A172 (cell line): ENCODE results near the gene KCNMA1. TPM values are rescaled to one million over a fixed set of nuclear protein-coding genes. Genes with fewer than 3 reads are reported as not detected.
A peak's percentile ranks its signal among the peaks of the same experiment; 100 is the strongest.
"Not testable (repeated sequence)": the region's sequence is repeated elsewhere in the genome, so short reads cannot be mapped to it uniquely, and the experiment has no call there.

Experiments used
- DNase-seq: peaks from one replicate; pipeline ENCODE4 v3.0.0-alpha.2; 2015; ENCODE audit warnings: low spot score
- total RNA-seq: library from RNA; depleted of rRNA; stranded (reverse); fragments of >200 nt; shearing (Covaris generic); gene quantifications from 2 replicates; pipeline ENCODE4 v1.2.3, GENCODE V29; 2014

KCNMA1 gene
- total RNA-seq, 1 experiment from 2014 or later: 50.7 TPM

DNA sequence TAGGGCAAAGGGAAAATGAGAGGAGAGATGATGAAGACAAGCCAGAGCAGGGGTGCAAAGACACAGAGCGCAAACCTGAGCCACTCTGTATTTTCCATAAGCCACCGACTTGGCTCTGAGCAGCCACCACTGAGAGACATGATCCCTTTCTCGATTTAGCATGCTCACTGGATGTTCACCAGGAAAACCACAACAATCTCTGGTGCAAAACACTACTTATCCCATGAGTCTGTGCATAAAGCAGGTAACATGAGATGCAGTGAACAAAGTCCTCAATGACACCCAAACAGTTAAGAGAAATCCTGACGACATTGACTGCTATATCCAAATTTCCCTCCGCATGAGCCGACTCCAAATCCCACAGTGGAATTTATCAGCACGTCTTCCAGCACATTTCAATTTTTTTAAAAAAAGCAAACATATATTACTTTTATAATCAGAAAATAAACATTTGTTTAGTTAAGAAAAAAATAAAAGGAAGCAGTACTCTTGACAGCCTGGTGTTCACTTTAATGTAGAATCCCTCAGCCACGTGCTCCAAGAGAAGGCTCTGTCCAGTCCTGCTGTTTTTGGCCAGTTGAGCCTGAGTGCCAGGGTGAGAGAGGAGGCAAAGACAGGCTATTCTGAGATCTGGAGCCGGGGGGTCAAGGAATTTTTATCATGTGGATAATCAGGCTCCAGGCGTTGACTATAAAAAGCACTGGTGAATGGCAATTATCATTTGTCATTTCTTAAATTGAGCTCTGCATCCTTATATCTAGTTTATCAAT, 238.4 kb downstream of the KCNMA1 start:
- DNase-seq: no peak

DNA sequence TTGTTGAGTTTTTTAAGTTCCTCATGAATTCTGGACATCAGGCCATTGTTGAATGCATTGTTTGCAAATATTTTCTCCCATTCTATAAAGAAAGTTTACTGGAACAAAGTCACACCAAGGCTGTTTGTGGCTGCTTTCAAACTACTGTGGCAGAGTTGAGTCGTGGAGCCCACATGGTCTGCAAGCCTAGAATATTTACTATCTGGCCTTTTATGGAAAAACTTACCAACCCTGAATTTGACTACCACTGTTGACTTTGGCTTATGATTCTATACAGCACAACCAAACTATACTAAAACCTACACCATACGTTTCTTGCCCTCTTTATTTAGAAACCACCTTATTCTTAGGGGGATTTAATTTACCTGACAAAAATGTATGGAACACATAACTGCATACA, 239.1 kb downstream of the KCNMA1 start:
- no peak for DNase-seq

DNA sequence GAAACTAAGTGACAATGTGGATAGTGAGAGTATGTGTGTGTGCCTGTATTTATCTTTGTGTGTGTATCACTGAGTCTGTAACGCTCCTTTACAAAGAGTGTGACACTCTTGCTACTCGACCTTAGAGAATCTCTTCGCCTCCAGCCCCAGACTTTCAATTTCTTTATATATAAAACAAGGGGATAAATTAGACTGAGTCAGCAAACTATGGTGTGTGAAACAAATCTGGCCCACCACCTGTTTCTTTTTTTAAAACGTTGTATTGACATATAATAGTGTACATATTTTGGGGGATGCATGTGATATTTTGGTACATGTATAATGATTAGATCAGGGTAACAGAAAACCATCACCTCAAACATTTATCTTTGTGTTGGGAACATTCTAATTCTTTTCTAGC, 240.5 kb downstream of the KCNMA1 start:
- no peak for DNase-seq

DNA sequence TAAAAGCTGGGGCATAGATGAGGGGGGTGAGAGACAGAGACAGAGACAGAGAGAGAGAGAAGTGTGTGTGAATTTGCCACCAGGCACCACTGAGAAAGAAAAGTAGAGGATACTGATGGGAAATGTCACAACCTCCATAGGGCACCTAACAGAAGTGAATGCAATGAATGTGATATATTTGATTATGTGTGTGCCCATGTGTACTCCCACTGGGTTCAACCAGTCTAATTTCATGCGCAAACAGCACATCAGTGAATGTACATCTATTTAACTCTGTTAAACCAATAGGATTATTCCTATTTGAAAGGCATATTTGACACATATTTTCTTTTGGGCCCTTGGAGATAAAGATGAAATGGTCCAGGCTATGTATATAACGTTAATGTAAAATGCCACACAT, 241.3 kb downstream of the KCNMA1 start:
- no peak for DNase-seq

DNA sequence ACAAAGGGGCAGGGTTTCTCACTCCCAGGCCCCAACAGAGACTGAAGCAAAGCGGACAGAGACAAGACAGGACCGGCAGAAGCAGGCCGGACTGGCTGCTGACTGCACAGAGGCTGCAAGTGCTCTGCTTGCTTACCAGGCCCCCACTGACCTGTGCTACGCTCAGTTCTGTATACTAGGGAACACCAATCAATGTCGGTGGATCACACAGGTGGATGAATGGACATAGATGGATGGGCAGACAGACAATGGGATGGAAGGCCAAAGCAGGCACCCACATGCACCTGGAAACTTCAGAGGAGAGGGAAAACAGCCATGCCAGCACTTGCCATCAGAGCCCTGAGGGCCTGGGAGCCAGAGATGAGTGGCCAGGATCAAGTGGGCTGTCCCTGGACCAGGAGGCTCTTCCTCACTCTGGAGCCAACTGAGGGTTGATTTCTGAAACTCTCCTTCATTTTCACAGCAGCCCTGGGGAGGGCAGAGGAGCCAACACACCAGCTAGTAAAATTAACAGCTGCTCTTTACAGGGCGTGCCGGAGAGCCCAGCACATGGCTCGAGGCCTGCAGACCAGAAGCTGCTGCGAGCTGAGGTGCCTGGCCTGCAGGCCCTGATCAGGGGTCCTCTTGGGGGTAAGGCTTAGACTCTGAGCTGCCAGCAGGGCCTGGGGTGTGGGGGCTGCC, 243.6 kb downstream of the KCNMA1 start:
- no peak for DNase-seq

DNA sequence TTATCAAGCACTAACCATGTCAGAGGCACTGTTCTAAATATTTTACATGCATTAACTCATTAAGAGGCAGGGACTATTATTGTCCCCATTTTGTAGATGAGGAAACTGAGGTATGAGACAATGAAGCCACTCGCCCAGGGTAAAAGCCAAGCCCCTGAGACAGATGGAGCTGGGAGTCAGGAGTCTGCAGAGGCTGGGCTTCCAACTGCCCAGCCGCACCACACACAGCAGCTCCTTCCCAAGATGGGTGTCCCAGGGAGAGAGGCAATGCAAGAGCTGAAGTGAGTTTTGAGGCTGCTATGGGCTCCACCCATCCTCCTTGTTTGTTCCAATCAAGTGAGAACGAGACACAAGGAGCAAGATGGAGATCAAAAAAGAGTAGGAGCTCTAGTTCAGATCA, 244.2 kb downstream of the KCNMA1 start:
- no peak for DNase-seq

DNA sequence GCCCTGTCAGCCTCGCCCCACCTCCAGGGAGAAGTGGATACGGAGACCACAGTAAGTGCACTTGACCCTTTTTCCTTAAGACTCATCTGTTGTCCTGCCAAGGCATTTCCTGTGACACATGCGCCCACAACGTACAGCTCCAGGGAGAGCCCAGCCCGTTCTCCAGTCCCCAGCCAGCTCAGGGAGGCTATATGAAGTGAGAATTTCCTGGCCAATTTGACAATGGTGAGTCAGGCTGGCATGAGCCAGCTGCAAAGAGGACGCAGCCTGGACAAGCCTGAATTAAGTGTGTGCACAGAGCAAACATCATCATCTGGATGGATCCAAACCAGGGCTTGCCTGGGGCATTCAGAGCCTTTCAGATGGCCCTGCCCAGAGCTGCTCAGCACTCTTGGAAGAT, 244.8 kb downstream of the KCNMA1 start:
- peak; percentile 98 for DNase-seq

DNA sequence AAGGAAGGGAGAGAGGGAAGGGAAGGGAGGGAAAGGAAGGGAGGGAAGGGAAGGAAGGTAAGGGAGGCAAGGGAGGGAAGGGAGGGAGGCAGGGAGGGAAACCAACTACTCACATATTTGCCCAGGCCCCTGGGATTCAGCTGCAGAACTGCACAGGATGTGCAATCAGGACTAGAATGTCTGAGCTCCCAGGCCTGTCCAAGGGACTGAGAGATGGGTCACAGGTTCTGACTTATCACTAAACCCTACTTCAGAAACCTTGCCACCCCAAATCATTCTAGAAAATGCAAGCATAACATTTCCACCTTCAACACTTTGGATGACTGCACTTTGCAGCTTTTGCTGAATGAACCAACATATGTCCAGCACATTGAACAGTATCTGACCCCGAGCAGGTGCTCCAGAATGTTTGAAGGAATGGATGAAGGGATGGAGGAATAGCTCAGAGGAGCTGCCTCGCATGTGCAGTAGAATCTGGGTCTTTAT, 245.3 kb downstream of the KCNMA1 start:
- DNase-seq: peak; percentile 86

DNA sequence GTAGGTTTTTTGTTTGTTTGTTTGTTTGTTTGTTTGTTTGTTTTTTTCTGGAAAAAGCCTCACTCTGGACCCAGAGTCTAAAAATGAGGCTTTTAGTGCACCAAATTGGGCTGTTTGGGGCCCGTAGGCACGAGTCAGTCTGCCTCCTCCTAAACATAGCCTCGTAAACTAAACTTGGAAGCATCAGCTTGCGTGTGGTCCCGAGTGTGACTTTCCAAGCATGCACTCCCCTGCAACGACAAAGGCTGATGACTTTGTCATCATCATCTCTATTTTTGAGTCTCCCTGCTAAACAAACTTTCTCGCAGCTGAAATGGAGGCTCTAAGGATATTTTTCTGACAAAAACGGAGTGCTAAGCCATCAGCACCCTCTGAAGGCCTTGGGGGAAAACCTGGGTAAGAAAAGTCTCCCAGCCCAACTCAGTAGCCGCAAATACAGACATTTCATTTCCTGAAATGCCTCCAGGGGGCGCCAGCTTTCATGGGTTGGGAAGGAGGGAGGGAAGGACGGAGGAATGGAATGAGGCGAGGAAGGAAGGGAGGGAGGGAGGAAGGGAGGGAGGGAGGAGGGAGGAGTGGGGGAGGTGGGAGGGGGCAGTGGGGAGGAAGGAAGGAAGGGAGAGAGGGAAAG, 245.9 kb downstream of the KCNMA1 start:
- peak; percentile 85 for DNase-seq

DNA sequence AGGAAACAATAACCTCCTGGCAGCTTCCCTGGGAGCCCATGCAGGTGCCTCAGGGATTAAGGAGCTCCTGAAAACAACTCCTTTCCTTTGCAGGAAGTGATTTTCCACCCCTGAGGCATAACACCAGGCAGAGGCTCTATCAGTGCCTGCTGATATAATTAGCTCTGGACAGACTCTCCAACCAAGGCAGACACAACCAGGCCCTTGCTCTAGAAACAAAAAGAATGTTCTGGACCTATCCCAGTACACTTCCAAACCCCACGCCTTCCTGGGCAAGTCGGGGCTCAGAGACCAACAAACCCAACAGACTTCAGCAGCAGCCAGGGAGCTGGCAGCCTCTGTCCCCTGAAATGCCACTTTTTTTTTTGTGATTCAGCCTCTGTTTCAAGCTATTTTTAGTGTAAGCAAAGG, 247.1 kb downstream of the KCNMA1 start:
- DNase-seq: peak; percentile 10

DNA sequence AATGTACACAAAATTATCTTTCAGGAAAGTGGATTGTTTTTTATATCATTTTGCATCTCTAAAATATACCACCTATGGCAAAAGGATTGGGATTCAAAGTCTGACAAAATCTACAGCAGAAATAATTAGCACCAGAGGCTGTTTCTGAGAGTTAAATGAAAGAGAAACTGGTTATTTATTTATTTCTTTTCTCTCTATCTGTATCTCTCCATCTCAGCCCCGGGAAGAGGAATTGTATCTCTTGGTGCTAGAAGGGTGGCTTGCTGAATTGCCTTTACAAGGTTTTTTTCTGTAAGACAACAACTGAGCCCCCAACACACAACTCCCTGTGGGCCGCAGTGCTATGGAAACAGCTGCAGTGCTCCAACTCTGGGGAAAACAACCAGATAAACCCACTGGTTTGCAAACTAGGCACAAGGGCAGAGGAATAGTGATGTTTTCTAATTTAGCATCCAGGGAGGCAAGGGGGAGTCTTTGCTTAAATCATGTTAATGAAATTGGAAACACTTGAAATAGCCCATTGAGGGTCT, 249.0 kb downstream of the KCNMA1 start:
- no peak for DNase-seq

DNA sequence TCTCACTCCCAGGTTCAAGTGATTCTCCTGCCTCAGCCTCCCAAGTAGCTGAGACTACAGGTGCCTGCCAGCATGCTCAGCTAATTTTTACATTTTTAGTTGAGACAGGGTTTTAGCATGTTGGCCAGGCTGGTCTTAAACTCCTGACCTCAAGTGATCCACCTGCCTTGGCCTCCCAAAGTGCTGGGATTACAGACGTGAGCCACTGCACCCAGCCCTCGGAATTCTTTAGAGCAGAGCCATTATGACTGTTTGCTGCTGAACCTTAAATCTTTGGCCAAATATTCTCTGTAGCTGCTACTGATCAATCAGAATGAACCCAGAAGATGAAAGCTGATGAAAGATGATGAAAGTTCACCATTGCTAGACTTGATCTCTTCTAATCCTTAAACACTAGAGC, 249.9 kb downstream of the KCNMA1 start:
- DNase-seq: not testable (repeated sequence)

DNA sequence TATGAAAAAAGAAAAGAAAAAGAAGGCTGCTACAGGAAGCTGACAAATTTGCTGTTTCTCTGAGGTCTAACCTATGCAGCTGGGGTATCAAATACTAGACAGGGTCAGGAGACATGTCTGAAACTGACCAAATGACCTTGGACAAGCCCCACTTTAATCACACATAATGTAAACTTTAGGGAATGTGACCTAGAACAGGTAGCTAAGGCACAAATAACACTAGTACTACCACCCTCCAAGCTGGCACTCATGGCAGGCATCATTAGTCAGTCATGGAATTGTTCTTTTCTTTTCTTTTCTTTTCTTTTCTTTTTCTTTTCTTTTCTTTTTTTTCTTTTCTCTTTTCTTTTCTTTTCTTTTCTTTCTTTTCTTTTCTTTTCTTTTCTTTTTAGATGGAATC, 250.4 kb downstream of the KCNMA1 start:
- no peak for DNase-seq

DNA sequence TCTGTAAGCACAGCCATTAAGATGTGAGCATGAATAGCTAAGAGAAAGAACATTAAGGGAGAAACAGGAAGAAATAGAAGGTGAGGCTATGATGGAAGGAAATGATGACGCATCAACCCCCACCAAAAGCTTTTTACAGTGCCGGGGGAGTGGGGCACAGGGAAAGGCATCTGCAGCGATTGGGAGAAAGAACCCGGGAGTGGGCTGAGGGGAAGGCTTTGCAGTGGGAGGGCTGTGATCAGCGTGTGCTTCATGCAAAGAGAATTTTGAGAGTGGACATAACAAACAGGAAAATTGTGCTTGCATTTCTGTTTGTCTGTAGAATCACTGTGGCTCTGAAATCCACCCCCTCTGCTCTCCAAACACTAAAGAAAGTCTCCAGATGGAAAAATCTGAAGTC, 250.8 kb downstream of the KCNMA1 start:
- peak; percentile 68 for DNase-seq

DNA sequence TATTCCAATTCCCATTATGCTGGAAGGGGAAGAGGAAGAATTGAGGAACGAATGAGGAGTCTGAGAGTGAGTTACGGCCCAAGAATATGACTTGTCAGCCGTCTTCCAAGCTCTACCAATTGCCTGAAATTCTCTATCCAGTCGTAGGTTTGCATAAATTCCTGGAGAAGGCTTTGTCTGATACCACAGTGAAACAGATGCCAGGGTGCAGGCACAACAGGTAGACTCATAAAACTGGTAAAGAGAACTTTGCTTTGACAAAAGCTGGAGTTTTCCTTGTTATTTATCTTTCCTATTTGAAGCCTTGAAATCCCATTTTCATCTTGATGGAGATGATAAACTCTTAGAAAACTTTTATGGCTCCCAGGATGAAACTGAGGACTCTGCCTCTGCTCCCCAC, 251.2 kb downstream of the KCNMA1 start:
- DNase-seq: no peak

DNA sequence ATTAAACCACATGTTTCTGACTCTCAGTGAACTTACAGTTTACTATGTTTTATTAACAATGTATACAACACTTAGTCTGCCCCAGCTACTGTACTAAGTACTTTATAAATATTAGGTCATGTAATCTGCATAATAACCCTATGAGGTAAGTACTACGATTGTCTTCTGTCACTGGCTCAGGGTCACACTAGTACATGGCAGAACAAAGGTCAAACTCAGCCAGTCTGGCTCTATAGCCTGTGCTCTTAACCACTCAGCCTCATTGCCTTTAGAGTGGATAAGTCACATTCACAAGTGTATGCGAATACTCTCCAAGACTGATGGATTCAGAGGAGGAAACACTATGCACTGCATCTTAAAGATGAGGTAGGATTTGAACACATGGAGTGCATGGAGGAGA, 252.3 kb downstream of the KCNMA1 start:
- DNase-seq: no peak

DNA sequence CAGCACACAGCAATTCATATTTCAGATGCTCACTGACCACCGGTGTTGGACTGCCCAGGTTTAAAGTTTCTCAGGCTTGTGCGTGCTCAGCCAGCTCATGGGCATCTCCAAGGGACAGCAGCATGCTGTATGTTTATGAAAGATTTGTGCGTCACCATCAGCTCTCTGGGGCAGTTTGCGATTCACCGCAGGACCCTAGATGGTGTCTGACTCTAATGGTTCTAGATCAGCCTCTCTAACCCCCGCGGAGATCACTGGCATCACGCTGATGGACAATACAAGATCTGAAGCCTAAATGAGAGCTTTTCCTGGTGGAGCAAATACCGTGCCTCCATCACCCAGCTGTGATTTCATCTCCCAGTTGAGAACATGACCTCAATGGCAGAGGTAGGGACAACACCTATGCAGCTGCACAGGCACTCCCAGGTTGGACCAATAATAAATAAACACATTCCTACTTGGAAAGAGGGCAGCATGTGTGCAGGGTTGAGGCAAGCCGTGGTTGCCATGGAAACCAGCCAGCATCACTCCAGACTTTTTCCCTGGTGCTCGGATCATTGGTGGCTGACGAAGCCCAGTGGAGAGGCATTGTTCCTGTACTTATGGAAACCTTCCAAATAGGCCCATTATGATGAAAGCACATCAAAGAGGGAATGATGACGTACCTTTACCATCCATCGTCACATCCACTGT, 253.6 kb downstream of the KCNMA1 start:
- no peak for DNase-seq

DNA sequence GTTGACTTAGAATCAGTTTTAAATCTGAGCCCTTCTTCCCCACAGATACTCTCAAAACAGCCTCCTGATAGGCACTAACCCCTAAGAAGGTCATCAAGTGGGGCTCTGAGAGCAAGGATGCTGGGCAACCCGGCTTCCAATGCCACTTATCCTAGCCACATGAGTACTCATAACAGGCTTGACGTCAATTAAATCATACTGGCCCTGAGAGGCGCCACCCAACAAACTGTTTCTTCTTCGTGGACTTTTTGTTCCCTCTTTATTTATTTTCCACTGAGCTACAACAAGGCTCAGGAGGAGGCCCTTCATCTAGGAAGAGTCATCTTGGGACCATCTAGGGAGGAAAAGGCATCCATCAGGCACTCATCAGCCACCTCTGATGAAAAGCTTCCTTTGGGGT, 255.9 kb downstream of the KCNMA1 start:
- no peak for DNase-seq

DNA sequence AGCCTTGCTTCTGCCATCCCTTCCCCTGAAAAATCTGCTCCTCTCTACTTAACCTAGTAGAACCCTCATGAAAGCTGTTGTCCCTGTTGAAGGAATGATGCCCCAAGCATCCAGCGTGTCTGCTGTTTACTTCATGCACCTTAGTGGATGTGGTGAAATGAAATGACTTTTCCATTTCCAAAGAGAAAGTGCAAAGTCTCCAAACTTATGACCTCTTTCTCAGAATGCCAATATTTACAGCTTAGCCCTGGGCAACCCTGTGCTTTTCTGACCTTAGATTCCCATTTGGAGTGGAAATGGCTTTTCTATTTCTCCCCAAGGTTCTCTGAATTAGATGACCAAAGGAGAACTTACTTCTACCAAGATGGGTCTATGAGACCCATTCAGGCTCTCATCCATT, 256.9 kb downstream of the KCNMA1 start:
- DNase-seq: no peak

DNA sequence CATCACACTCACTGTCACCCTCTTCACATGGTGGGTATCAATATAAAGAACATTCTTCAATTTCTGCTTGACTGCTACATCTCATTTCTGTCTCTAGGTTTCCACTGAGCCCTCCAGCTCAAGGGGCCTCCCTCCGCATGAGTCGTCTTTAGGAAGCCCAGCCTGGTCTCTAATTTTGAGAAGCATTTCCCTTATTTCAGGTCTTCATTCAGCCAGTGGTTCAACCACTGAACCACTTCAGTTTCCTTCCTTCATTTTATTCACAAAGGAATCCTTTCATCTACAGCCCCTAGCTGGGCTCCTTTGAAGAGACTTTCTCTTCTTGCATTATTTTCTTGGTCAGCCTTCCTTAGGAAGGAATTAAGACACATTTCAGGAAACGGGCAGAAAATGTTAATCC, 257.4 kb downstream of the KCNMA1 start:
- no peak for DNase-seq

DNA sequence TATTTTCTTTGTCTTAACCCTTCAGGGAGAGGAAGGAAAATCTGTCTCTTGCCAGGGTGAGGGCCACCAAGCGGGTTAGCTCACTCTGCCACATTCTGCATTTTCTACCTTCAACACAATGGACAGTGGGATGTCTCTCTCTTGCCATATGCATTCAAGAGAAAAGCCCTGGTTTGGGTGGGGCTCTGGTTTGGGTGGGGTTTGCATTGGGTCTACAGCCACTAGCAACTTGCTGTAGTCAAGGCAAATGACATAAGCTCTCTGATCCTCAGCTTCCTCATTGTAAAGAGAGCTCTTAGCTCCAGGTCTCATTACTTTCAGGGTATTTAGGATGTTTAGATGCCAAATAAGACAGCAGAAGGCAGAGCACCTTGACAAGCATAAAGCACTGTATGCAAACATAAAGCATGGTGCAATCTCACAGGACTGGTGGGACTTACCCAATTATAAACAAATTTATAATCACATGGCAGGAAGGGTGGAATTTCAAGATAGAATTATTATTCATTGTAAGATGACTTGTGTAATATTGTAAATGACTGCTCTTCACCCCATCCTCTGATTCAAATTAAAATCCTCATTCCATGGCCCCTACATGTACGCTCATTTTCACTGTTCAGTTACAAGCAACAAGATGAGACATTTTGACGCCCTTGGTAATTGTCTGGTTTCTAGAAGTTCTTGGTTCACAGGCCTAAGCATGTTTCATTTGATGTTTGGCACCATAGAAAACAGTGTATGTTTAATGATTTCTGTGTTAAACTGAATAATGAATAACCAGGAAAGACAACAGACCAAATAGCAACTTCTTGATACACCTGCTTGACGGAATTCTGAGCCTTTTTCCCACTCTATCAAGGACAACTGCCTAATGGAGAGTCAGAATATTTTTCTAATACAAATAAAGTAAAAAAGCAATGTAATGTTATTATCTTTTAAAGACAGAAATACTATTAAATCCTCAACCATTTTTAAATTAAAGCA, 258.9 kb downstream of the KCNMA1 start:
- no peak for DNase-seq
